GM21529 (cell line): ENCODE results near the gene PPARA.
"Not testable (repeated sequence)": the region's sequence is repeated elsewhere in the genome, so short reads cannot be mapped to it uniquely, and the experiment has no call there.

ENCODE experiments used
- ATAC-seq: cut with Tn5 transposase; IDR thresholded peaks from one replicate; pipeline ENCODE4 v1.9.1; 2021; ENCODE audit not compliant: unreplicated experiment

The PPARA gene

GRCh38 chr22:46165977-46166376 lies 15.7 kb downstream of the PPARA start:
- no peak for ATAC-seq

- ATAC-seq, result no peak
Observed at GRCh38 chr22:46169628-46170027, 19.3 kb downstream of the PPARA start.

- ATAC-seq, result no peak
Observed at GRCh38 chr22:46171940-46172339, 21.6 kb downstream of the PPARA start.

- ATAC-seq, result no peak
Observed at GRCh38 chr22:46172522-46173110, 22.3 kb downstream of the PPARA start.

GRCh38 chr22:46173152-46173551 lies 22.8 kb downstream of the PPARA start:
- no peak for ATAC-seq

- ATAC-seq, result no peak
Observed at GRCh38 chr22:46175631-46176030, 25.3 kb downstream of the PPARA start.

GRCh38 chr22:46176508-46177003 lies 26.2 kb downstream of the PPARA start:
- no peak for ATAC-seq

GRCh38 chr22:46178755-46179505 lies 28.6 kb downstream of the PPARA start:
- no peak for ATAC-seq

- ATAC-seq, result no peak
Observed at GRCh38 chr22:46179748-46180147, 29.4 kb downstream of the PPARA start.

- ATAC-seq, result no peak
Observed at GRCh38 chr22:46180370-46181137, 30.2 kb downstream of the PPARA start.

GRCh38 chr22:46183733-46184132 lies 33.4 kb downstream of the PPARA start:
- ATAC-seq, result no peak

GRCh38 chr22:46185283-46185682 lies 35.0 kb downstream of the PPARA start:
- ATAC-seq, result no peak

- no peak for ATAC-seq
Observed at GRCh38 chr22:46187862-46188261, 37.5 kb downstream of the PPARA start.

- ATAC-seq, result no peak
Observed at GRCh38 chr22:46192210-46192993, 42.1 kb downstream of the PPARA start.

- ATAC-seq, result no peak
Observed at GRCh38 chr22:46193898-46194310, 43.6 kb downstream of the PPARA start.

GRCh38 chr22:46195487-46196165 lies 45.3 kb downstream of the PPARA start:
- no peak for ATAC-seq

GRCh38 chr22:46196278-46196677 lies 46.0 kb downstream of the PPARA start:
- ATAC-seq, result no peak

GRCh38 chr22:46198274-46198673 lies 47.9 kb downstream of the PPARA start:
- ATAC-seq, result no peak

- ATAC-seq, result not testable (repeated sequence)
Observed at GRCh38 chr22:46198806-46199205, 48.5 kb downstream of the PPARA start.

GRCh38 chr22:46201059-46201757 lies 50.9 kb downstream of the PPARA start:
- no peak for ATAC-seq
